Fibroblast of gingiva (primary cell): ENCODE data around the gene SLC38A8.

ENCODE experiments used
- DNase-seq: peaks from one replicate; pipeline ENCODE4 v3.0.0-alpha.2; 2011; ENCODE audit warnings: low read depth

SLC38A8 gene

GRCh38 chr16:84031556-84031955 is 11.0 kb downstream of the SLC38A8 start:
- no peak for DNase-seq

- no peak for DNase-seq
These were observed 13.1 kb downstream of the SLC38A8 start for GRCh38 chr16:84029297-84030047.

- no peak for DNase-seq
These were observed 15.0 kb downstream of the SLC38A8 start for GRCh38 chr16:84027625-84028024.

- no peak for DNase-seq
These were observed 16.0 kb downstream of the SLC38A8 start for GRCh38 chr16:84026606-84027005.

- peak; percentile 61 for DNase-seq
These were observed 17.7 kb downstream of the SLC38A8 start for GRCh38 chr16:84024854-84025253.

- no peak for DNase-seq
These were observed 20.0 kb downstream of the SLC38A8 start for GRCh38 chr16:84022644-84023043.

GRCh38 chr16:84021488-84021887 is 21.1 kb downstream of the SLC38A8 start:
- no peak for DNase-seq

- DNase-seq = no peak
These were observed 22.2 kb downstream of the SLC38A8 start for GRCh38 chr16:84020353-84020752.

- no peak for DNase-seq
These were observed 23.9 kb downstream of the SLC38A8 start for GRCh38 chr16:84018710-84019109.

GRCh38 chr16:84016477-84016876 is 26.1 kb downstream of the SLC38A8 start:
- no peak for DNase-seq

GRCh38 chr16:84015399-84015798 is 27.2 kb downstream of the SLC38A8 start:
- no peak for DNase-seq

- DNase-seq = no peak
These were observed 27.8 kb downstream of the SLC38A8 start for GRCh38 chr16:84014570-84015327.

- DNase-seq = no peak
These were observed 28.6 kb downstream of the SLC38A8 start for GRCh38 chr16:84013787-84014569.

- DNase-seq = no peak
These were observed 33.3 kb downstream of the SLC38A8 start for GRCh38 chr16:84009282-84009681.

- DNase-seq = peak; percentile 38
These were observed 34.6 kb downstream of the SLC38A8 start for GRCh38 chr16:84007965-84008364.

GRCh38 chr16:84007520-84007919 is 35.1 kb downstream of the SLC38A8 start:
- no peak for DNase-seq

GRCh38 chr16:84005391-84005790 is 37.2 kb downstream of the SLC38A8 start:
- no peak for DNase-seq

GRCh38 chr16:84004442-84004841 is 38.2 kb downstream of the SLC38A8 start:
- DNase-seq = no peak

- DNase-seq = no peak
These were observed 39.6 kb downstream of the SLC38A8 start for GRCh38 chr16:84003038-84003437.

- no peak for DNase-seq
These were observed 40.9 kb downstream of the SLC38A8 start for GRCh38 chr16:84001726-84002125.

GRCh38 chr16:84000989-84001642 is 41.5 kb downstream of the SLC38A8 start:
- no peak for DNase-seq

- DNase-seq = no peak
These were observed 44.5 kb downstream of the SLC38A8 start for GRCh38 chr16:83998091-83998490.
